ENCODE results near the gene TSHZ2.
"Not testable (repeated sequence)": the region's sequence is repeated elsewhere in the genome, so short reads cannot be mapped to it uniquely, and the experiment has no call there.

TSHZ2 gene

DNA sequence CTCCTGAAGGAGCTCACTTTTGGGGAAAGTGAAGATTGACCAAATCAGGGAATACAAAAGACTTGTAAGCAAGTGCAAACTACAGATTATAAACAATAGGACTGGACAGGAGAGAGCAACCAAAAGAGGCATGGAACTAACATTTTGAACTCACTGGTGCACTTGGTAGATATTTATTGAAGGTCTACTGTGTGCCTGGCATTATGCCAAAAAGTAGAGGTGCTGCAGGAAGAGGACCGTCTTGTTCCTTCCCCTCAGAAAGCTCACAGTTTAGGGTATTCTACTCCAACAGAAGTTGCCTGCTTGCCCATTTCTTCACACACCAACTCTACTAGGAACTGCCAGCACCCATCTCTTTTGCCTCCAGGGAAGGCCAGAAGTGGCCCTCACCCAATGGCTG lies 10.0 kb upstream of the TSHZ2 start:
- no peak for DNase-seq

- DNase-seq, result no peak
Measured at GRCh38 chr20:52963131-52963530, 9.0 kb upstream of the TSHZ2 start.

DNA sequence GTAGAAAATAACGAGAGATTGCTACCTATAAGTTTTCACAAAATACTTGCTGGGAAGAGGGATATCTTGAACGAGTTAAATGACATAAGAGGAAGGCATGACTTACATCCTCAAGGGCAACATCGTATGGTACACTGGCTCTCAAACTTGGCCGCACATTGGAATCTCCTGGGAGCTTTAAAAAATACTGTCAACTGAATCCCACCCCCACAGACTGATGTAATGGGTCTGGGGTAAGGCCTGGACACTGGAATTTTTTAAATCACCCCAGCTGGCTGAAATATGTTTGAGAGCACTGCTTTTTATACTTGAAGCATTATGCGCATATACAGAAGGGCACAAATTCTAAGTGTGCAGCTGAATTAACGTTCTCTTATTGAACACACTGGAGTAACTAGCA lies 8.0 kb upstream of the TSHZ2 start:
- no peak for DNase-seq

DNA sequence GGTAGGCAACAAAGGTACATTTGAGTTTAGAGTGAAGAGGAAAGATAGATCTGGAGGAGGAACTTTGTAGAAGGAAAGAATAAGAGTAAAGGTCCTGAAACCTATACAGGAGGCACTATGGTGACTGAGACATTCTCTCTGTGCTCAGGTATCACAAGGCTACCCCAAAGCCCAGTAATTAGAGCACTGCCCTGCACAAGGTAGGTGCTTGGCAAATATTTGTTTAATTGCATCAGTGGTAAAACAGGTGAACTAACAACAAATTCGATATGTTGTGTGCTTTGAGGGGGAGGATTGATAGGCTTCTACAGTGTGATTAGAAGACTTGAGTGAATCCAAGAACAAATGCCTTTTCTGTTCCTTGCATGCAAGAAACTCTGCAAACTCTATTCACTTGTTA lies 6.8 kb upstream of the TSHZ2 start:
- no peak for DNase-seq

GRCh38 chr20:52965819-52966218 lies 6.3 kb upstream of the TSHZ2 start:
- DNase-seq, result no peak

GRCh38 chr20:52966543-52966942 lies 5.6 kb upstream of the TSHZ2 start:
- DNase-seq, result not testable (repeated sequence)

DNA sequence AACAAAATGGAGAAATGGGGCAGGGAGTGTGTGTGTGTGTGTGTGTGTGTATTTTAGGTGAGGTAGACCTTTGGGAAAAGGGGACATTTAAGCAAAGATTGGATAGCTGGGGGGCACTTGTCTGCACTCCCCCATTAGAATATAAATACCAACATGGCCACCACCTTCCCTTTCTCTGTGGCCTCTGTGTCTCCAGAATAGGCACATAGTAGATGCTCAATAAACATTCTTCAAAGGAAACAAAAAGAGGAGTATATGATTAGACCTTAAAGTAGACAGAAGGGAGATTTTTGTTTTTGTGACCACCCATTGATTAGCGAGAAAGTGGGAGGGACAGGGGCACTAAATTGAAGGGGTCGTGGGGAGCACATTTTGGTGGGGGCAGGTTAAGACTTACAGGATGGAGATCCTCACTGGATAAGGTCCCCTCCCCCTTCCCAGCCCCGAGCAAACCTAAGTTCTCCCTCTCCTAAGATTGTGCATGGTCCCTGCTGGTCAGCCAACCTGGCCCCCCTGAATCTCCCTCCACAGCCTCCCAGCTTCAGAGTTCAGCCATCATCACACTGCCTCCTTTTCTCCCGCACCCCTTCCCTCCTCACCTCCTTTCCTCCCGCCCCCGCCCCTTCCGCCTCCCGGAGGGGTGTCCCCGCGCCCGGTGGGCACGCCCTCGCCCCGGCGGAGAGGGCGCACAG lies 514 bp upstream of the TSHZ2 start:
- no peak for DNase-seq

DNA sequence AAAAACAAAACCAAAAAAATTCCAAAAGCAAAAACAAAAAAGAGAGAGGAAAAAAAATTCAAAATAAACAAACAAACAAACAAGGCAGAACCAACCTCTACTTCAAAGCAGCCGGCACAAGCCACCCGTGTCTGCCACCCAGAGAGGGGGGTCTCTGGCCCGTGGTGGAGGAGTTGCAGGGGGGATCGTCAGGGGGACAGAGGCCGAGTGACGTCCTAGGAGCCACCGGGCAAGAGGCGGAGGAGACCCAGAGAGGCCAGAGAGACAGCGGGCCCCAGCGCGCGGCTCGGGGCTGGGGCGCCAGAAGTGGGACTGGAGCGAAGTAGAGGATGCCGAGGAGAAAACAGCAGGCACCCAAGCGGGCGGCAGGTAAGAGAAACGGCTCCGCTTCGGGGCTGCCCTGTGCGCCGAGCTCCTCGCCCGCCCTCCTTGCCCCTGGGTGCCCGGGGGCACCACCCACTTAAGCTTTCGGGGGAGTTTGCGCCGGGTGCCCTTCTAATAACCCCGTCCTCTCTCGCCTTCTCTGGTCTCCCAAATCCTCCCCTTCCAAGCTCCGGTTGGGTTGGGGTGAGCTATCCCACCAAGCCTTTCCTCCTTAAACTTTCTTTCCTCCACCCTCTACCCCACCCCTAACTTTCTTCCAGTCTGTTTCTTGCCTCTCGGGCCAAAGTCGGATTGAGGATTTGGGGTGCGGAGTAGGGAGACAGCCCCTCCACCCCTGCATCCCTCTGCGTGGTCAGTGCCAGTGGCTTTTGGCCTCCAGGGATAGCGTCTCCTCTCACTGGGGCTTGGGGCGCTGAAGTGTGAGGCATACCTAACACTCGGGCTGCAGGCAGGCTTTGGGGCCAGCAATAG lies 1.0 kb downstream of the TSHZ2 start:
- DNase-seq, result peak; percentile 40

DNA sequence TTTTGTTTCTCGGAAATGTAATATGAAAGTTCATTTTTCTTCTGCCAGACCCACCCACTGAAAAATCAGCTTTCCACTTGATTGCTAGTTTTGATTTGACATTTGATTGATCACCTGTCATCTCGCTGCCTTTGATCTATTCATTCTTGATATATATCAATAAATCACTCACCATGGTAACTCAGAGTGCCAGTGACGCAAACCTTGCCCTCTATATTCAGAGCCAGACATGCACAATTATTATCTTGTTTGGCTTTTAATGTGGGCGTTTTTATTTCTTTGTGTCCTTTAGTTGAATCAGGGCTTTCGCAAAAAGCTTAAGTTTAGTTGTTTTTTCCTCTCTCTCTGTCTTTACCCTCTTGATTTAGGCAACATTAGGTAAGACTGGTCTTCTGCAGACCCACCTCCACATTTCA lies 2.0 kb downstream of the TSHZ2 start:
- no peak for DNase-seq

DNA sequence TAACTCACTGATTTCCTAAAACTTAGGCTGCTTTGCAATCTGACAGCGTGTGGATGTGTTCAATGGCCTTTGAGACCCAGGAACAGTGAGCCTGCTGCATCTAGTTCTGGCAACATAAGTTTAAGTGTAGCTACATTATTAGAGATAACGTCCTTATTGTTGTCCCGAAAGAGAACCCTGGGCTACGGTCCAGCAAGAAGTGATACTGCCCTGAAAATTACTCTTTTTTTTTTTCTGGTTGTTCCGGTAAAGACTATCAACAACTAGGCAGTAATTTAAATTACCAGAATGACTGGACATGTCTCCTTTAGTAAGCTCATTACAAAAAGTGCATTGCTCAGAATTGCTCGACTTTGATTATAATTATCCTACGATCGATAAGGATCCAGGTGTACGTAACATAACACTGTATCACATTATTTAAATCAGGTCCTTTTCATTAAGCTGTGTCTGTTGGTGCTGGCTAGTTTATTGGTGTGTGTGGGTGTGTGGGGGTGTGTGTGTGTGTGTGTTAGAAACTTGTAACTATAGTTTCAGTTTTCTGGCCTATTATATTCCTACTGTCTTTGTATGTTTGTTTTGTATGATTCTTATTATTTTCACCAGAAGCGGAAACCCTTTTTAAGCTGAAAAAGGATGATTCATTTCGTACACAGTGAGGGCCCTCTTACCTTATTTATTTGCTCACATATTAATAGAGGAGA lies 3.0 kb downstream of the TSHZ2 start:
- DNase-seq, result no peak

DNA sequence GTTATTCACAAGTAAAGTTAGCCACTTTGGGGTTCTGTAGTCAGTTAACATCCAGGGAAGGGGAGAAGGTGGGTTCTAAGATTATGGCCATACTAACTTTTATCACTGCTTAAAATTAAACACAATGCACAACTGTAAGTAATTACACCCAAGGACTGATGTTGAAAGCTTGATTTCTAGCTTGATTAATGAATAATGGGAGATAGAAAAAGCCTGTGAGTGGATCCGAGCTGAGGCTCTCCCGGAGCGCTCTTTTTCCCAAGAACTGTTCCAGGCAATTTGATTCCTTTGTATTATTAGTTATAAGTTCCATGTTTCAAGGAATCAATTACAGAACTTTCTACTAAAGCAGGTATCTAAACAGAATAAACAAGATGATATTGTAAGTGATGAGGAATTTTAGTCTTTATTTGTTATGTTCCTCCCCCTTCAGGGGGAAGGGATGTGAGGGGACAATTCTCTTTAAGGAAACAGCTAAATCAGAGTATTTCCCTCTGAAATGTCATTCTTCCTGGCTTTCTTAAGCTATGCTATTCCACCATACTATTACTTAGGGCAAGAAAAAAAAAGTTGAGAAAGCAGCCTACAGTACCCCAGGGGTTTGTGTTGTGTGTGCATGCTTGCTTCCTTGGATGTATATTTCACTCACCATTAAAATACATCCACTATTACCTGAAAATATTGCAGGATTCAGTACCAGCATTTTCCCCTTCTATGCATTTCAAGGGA lies 3.8 kb downstream of the TSHZ2 start:
- DNase-seq, result no peak

DNA sequence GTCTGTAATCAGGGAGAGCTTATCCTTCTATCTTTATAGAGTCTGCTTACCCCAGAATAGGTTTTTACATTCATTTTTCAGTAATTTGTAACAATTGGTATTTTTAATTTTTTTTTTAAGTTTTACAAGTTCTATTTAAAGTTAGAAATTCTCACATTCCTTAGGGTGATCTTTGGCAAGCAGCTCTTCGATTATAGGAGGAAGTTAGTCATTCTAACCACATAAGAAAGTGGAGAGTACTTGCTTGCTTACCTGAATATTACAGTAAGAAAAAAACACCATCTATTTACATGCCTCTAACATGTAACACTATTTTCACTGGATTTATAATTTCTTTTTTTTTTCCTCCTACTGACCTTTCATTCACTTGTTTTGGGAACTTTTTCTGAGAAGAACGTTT lies 6.7 kb downstream of the TSHZ2 start:
- DNase-seq, result no peak

DNA sequence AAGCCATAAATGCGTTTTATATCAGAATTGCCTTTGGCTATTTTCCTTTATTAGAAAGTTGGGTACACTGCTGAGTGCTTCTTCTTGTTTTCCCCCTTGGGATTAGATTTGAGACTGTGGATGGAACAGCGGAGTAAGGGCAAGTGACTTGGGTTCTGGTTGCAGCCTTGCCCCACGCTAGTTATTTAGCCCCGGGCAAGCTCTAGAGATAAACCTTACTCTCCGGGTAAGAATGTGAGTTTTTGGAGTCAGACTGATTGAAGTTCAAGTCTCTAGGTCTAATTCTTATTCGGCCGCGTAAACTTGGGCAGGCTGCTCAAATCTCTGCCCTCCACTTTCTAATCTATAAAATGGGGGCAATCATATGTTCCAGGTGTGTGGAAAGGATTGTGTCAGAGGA lies 8.9 kb downstream of the TSHZ2 start:
- no peak for DNase-seq

DNA sequence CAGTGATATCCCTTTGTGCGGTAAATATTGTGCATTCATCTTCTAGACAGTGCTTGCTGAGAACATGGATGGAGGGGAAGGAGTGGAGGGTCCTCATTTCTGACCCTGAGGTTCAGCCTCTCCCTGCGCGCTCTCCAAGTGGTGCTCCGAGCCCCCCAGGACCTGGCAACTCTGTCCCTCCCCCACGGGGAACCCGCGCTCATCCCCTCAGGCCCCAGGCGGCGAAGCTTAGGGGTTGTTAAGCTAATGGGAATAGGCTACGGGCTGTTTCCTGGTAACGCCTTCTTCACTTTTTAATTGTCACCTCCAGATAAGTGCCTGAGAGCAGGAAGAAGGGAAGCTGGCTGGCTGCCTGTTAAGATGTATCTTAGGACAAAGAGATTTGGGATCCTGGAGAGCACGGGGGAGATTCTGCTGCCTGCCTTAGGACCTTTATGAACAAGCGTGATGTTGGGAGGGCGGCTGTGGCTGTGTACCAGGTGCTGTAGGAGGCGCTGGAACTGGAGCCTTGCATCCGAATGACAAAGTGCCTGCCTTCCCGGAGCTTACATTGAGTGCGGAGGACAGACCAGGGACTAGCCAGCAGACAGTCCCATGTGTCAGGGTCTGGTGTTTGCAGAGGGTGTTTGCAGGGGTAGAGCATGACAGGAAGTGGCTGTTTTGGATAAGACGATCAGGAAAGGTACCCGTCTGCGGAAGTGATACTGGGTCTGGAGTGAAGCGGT lies 11.7 kb downstream of the TSHZ2 start:
- DNase-seq, result no peak

DNA sequence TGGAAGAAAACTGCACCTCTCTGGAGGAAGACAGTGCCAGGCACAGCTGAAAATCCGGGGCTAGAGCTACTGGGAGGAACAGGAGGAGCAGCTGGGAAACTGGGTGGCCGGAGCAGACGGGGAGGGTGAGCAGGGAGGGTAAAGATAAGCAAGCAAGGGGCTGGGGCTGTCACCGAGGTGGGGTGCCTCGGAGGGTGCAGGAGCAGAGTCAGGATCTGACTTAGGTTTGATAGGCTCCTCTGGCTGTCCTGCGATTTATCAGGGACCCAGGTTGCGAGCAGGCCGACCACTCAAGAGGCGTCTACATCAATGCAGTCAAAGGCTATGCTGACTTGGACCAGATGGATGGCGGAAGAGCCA lies 12.3 kb downstream of the TSHZ2 start:
- DNase-seq, result no peak

- no peak for DNase-seq
Measured at GRCh38 chr20:52985687-52986086, 13.5 kb downstream of the TSHZ2 start.

DNA sequence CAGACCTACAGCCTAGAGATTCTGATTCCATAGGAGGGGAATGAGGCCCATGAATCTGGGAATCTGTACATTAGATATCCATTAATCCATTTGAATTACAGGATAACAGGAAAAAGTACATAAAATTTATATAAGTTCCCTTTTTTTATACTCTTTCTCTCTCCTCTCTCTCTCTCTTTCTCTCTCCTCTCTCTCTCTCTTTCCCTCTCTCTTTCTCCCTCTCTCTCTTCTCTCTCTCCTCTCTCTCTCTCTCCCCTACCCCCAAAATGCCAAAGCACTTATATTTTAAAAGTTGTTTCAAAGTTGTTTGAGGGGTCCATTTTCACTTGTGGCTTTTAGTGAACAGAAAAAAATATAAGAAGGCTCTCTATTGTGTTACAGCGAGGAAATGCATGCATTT lies 15.1 kb downstream of the TSHZ2 start:
- DNase-seq, result no peak

DNA sequence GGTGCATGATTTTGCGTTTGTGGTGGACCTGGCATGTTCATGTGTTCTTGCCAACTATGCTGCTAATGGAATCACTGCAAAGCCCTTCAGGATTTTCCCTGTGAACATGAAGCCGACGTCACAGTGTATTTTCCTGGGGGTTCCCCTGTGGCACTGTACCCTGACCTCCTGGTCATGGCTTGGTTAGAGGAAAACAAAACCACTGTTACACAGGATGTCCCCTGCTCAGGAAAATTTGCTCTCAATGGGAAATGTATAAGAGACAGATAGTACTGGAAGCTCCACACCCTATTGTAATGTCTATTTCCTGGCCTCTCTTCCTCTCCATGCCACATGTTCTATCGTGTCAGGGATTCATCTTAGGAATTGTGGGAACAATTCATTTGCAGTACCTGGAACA lies 19.7 kb downstream of the TSHZ2 start:
- DNase-seq, result no peak

GRCh38 chr20:52992632-52993031 lies 20.5 kb downstream of the TSHZ2 start:
- DNase-seq, result no peak

GRCh38 chr20:52993076-52993475 lies 20.9 kb downstream of the TSHZ2 start:
- no peak for DNase-seq

DNA sequence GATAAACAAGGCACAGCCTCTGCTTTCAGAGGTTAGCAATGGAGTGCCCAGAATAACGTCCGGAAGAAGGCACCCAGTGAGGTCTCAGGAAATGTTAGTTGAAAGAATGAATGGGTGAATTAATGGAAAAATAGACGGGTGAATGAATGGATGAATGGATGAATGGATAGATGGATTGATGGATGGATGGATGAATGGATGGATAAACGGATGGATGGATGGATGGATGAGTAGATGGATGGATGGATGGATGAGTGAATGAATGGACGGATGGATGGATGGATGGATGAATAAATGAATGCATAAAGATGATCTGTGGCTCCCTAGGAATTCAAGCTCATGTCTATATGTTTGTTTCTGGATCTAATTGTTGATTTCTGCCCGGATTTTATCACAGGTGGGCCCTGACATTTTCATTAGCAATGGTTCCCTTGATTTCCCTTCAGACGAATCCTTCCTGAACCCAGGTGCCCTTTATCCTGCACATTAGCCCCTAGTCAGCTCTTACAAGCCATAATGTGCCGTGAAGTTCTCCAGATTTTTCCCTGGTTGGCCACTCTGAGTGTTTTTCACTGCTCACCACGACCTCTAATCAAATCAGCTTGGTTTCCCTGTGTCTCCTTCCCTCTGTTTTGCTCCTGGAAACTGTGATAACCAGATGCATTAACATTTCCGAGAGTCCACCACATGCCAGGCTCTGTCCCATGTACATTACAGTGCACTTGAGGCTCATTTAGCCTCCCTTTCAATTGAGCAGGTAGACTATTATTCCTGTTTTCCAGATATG lies 22.2 kb downstream of the TSHZ2 start:
- DNase-seq, result no peak

DNA sequence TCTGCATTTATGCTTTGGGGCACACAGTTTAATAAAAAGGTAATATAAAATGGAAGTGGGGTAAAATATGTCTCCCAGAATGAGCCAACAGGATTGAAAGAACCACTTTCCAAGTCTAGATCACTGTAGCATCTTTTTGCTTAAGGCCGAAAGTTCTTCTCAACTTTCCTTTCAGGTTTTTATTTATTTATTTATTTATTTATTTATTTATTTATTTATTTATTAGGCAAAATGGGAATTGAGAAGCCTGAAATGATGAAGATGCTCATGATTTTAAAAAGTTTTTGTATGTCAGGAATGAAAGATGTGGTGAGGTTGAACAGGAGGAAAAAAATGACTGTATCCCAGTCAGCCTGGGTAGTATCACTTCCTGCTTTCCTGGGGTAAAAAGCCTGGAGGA lies 24.0 kb downstream of the TSHZ2 start:
- DNase-seq, result no peak

Data from NCI-H82 (cell line).